ENCODE data around the gene EXOC6B. TPM values are rescaled to one million over a fixed set of nuclear protein-coding genes. Genes with fewer than 3 reads are reported as not detected.
"Not testable (repeated sequence)": the region's sequence is repeated elsewhere in the genome, so short reads cannot be mapped to it uniquely, and the experiment has no call there.

EXOC6B gene
- total RNA-seq, 1 donor from 2014 or later, result 33.0 TPM

DNA sequence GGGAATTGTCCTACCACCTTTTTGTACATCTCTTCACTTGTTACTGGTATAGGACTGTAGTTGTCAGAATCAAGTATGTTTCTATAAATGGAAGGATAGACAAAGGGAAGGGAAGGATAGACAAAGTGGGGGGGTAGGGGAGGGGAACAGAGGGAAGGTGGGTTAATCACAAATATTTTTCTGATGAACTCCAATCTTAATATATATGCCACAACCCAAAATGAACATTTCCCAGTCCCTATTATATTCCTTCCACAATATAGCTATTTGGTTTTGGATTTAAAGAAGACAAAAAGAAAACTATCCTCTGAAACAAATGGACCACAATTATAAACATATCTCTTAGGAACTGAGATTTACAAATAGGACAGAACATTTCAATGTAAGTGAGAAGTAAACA is 329.4 kb downstream of the EXOC6B start:
- H3K9me3 ChIP-seq, result no peaks in the 10 kb centered on the region
- TF ChIP-seq, protein P1, sequence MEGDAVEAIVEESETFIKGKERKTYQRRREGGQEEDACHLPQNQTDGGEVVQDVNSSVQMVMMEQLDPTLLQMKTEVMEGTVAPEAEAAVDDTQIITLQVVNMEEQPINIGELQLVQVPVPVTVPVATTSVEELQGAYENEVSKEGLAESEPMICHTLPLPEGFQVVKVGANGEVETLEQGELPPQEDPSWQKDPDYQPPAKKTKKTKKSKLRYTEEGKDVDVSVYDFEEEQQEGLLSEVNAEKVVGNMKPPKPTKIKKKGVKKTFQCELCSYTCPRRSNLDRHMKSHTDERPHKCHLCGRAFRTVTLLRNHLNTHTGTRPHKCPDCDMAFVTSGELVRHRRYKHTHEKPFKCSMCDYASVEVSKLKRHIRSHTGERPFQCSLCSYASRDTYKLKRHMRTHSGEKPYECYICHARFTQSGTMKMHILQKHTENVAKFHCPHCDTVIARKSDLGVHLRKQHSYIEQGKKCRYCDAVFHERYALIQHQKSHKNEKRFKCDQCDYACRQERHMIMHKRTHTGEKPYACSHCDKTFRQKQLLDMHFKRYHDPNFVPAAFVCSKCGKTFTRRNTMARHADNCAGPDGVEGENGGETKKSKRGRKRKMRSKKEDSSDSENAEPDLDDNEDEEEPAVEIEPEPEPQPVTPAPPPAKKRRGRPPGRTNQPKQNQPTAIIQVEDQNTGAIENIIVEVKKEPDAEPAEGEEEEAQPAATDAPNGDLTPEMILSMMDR (IDR thresholded peaks at IDR 0.05), result no peak
- H3K4me1 ChIP-seq, result no peaks in the 10 kb centered on the region
- no peaks in the 10 kb centered on the region for H3K27me3 ChIP-seq (ENCODE audit: low read depth)
- ATAC-seq (no peak), DNase-seq (no peak)
- H3K36me3 ChIP-seq, result no peaks in the 10 kb centered on the region
- H3K27ac ChIP-seq, result no peak overlapping the region
- intact Hi-C loops (cut with DNase I), result no loop called here
- no peak overlapping the region for H3K4me3 ChIP-seq

DNA sequence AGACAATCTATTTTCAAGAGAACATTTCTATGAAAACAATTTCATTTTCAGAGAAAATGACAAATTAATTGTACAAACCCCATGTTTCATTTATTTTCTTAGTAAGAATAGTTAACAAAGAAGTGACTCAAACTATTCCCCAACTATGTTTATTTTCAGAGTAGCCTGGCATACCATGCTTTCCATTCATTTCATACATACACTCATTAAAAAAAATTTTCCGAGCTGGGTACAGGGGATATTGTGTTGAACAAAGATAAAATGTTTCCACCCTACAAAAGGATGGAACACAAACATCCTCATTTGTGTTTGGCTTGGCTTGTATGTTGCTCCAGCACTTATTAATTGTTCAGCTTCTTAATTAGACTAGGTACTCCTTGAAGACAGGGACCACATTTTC is 331.4 kb downstream of the EXOC6B start:
- no peaks in the 10 kb centered on the region for H3K9me3 ChIP-seq
- H3K4me3 ChIP-seq, result no peak overlapping the region
- TF ChIP-seq, protein P1 (IDR thresholded peaks at IDR 0.05), result no peak
- no peaks in the 10 kb centered on the region for H3K36me3 ChIP-seq
- no peaks in the 10 kb centered on the region for H3K27me3 ChIP-seq (ENCODE audit: low read depth)
- H3K4me1 ChIP-seq, result no peaks in the 10 kb centered on the region
- H3K27ac ChIP-seq, result no peak overlapping the region
- intact Hi-C loops (cut with DNase I), result no loop called here
- no peak for ATAC-seq
- no peak for DNase-seq

DNA sequence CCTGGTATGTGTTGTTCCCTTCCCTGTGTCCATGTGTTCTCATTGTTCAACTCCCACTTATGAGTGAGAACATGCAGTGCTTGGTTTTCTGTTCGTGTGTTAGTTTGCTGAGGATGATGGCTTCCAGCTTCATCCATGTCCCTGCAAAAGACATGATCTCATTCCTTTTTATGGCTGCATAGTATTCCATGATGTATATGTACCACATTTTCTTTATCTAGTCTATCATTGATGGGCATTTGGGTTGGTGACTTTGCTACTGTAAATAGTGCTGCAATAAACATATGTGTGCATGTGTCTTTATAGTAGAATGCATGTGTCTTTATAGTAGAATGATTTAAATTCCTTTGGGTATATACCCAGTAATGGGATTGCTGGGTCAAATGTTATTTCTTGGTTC is 341.2 kb downstream of the EXOC6B start:
- H3K36me3 ChIP-seq; H3K9me3 ChIP-seq; DNase-seq; H3K27me3 ChIP-seq (ENCODE audit: low read depth); H3K27ac ChIP-seq; ATAC-seq; H3K4me1 ChIP-seq; H3K4me3 ChIP-seq; intact Hi-C loops (cut with DNase I): not testable (repeated sequence)

DNA sequence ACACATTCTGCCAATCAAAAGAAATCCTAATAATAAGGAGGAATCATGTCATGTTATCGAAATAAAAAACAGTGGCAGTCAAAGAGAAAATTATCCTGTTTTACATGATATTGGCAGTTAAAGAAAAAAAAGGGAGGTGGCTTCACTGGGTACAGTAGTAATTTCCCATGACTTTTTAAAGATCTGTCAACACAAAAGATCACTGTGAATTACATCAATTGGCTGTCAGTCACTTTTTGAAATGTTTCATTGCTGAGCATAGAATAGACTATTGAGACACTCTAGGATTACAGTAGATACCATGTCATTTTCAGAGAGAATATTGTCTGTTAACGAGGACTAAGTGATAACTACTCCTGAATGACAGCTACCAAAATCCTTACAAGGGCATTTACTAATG is 342.5 kb downstream of the EXOC6B start:
- DNase-seq (no peak), ATAC-seq (no peak)
- Histone ChIP-seq H3K27ac (no peak overlapping the region), H3K9me3 (no peaks in the 10 kb centered on the region), H3K4me1 (no peaks in the 10 kb centered on the region), H3K27me3 (ENCODE audit: low read depth) (no peaks in the 10 kb centered on the region), H3K36me3 (no peaks in the 10 kb centered on the region), H3K4me3 (no peak overlapping the region)
- TF ChIP-seq, protein P1 (IDR thresholded peaks at IDR 0.05), result no peak
- intact Hi-C loops (cut with DNase I), result no loop called here

DNA sequence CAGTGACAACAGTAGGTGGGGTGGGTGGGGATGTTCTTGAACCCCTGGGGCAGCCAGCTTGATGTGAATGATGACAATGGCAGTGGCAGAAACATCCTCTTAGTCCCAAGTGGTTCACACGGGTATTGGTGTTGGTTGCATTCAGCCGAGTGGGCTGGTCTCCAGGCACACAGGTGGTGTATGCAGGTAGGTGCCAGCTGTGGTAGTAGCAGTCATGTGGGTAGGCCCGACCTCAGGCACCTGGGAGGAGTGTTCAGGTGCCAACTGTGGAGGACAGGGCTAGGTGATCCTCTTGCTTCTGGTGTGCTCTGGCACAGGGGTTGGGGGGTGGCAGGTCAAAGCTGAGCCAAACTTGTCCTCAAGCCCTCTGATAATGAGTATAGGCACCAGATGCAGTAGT is 350.6 kb downstream of the EXOC6B start:
- intact Hi-C loops (cut with DNase I), result no loop called here
- H3K4me3 ChIP-seq, result no peak overlapping the region
- H3K4me1 ChIP-seq, result no peaks in the 10 kb centered on the region
- TF ChIP-seq, protein P1 (IDR thresholded peaks at IDR 0.05), result no peak
- no peaks in the 10 kb centered on the region for H3K36me3 ChIP-seq
- ATAC-seq (no peak), DNase-seq (no peak)
- H3K9me3 ChIP-seq, result no peaks in the 10 kb centered on the region
- no peak overlapping the region for H3K27ac ChIP-seq
- no peaks in the 10 kb centered on the region for H3K27me3 ChIP-seq (ENCODE audit: low read depth)

DNA sequence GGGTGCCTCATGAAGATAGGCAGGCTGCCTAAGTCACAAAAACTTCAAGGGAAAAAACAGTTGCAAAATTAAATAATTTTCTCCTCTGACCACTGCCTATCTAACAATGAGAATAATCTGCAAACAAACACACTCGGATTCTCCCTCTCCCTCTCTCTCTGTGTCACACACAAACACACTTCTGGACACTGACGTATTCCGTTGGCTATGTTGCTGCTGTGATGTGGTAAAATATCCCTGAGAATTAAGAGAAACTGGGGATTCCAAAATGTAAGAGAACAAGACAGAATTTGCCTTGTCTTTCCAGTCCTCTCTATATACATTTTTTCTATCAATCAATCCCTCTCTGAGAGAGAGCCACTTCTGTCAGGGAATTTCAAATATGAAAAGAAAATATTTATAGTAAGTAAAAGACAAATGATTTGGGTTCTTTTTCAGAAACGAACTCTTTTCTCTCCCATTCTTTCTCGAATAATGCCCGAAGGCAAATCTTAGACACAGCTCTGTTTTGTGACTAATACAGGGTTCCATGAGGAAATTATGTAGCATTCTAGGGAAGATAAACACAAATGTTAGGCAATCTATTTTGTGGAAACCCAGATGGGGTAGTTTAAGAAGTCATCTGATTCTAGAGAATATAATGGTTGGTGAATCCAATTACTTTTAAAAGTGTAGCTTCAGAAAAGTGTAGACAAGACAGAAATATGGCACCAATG is 367.9 kb downstream of the EXOC6B start:
- Histone ChIP-seq H3K27me3 (ENCODE audit: low read depth) (no peaks in the 10 kb centered on the region), H3K36me3 (no peaks in the 10 kb centered on the region), H3K4me3 (no peak overlapping the region), H3K4me1 (no peaks in the 10 kb centered on the region), H3K9me3 (peaks cover 9% of the 10 kb centered on the region), H3K27ac (no peak overlapping the region)
- ATAC-seq, result no peak
- TF ChIP-seq, protein P1 (IDR thresholded peaks at IDR 0.05), result no peak
- DNase-seq, result no peak
- intact Hi-C loops (cut with DNase I), result no loop called here

Measured in lower lobe of right lung (tissue), 2 donors.